ENCODE results near the gene TECPR1. TPM values are rescaled to one million over a fixed set of nuclear protein-coding genes. Genes with fewer than 3 reads are reported as not detected.

The TECPR1 gene
- polyA plus RNA-seq, 2 of the 4 experiments (the other 2 are of a cell fraction), result 2.5 to 11.1 TPM

DNA sequence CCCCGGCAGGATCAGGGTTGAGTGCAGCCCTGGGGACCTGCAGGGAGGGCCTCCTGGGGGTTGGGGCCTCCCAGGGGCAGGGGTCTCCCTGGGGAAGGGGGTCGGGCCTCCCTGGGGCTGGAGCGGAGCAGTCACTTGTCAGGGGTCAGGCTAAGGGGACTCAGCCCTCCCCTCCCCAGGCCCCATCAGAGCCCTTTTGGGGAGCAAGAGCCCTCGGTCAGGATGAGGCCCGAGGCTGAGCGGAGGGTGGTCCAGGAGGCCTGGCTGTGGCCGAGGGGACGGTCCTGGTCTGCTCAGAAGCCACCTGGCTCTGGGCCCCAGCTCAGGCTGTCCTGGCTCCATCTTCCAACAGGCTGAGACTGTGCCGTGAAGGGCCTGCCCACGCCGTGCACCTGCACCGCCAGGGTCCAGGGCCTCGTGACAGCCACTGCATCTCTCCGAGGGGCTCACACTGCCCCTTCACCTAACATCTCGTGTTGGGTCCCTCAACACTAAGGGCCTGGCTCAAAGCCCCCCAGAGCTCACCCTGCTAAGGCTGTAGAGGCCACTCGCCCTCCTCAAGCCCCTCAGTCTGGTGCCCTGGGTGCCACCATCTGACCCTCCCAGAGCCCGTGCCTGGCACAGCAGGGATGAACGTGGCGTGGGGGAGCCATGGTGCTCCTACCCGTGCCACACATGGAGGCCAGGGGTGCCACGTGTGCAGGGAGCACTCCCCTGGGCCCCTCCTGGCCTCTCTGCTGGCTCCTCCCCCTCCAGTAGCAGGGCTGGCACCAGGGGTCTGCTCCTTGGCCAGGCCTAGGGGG lies 27.9 kb downstream of the TECPR1 start:
- Histone ChIP-seq H3K27ac (no peak overlapping the region; a peak in 1 of 6 replicates), H3K4me1 (peaks cover 7% of the 10 kb centered on the region; the same call in 2 of the 3 replicates), H3K4me2 (no peak overlapping the region), H3K9me3 (no peaks in the 10 kb centered on the region), H3K4me3 (no peak overlapping the region)
- TF ChIP-seq ZNF302 (CRISPR knock-in tag; IDR thresholded peaks at IDR 0.05) (no peak), RNF2 (IDR thresholded peaks at IDR 0.05; ENCODE audit: borderline replicate concordance, low read depth) (no peak), SMC3 (IDR thresholded peaks at IDR 0.05) (no peak), GATA3 (IDR thresholded peaks at IDR 0.05; ENCODE audit: borderline replicate concordance) (no peak), EHF (CRISPR knock-in tag; IDR thresholded peaks at IDR 0.05) (no peak), JUNB (IDR thresholded peaks at IDR 0.05) (no peak), ZFP36 (IDR thresholded peaks at IDR 0.05; ENCODE audit: borderline replicate concordance, partially characterized antibody) (no peak), TFCP2L1 (CRISPR knock-in tag; IDR thresholded peaks at IDR 0.05) (no peak)
- TF ChIP-seq, protein P1, sequence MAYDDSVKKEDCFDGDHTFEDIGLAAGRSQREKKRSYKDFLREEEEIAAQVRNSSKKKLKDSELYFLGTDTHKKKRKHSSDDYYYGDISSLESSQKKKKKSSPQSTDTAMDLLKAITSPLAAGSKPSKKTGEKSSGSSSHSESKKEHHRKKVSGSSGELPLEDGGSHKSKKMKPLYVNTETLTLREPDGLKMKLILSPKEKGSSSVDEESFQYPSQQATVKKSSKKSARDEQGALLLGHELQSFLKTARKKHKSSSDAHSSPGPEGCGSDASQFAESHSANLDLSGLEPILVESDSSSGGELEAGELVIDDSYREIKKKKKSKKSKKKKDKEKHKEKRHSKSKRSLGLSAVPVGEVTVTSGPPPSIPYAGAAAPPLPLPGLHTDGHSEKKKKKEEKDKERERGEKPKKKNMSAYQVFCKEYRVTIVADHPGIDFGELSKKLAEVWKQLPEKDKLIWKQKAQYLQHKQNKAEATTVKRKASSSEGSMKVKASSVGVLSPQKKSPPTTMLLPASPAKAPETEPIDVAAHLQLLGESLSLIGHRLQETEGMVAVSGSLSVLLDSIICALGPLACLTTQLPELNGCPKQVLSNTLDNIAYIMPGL (CRISPR knock-in tag; IDR thresholded peaks at IDR 0.05; ENCODE audit: borderline replicate concordance), result no peak
- FAIRE-seq (no peak), ATAC-seq (peak; percentile 10 to 31; a peak in 3 of 6 replicates), DNase-seq (ENCODE audit: low read depth in 1 of 2, low spot score in 1 of 2) (no peak)
- WGBS (ENCODE audit: missing lambda C conversion rate), result 76% methylated on average over 10 of the region's 21 CpGs
- POLR2A ChIA-PET, result no interaction called here
- CTCF ChIA-PET, result no interaction called here

DNA sequence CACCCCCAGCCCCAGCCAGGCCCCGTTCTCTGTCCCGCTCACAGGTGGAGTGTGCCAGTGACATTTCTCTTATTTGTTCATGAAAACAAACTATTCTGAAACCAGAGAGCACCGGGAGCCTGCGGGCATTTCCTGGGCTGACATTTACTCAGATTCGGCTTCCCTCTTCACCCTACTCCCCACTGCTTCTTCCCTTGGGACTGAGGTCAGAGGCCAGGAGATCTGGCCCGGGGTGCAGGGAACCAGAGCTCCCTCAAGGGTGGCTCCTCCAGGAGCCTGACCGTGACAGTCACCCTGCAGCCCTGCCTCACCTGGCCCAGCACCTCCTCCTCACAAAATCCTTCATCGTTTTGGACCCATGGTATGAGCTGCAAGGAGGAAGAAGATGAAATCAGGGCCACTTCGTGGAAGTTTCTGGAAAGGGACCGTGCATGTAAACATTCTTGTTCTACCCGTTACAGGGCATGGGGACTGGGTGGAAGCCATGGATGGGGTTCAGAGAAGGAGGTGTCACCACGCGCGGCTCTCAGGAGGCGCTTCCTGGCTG lies 28.6 kb downstream of the TECPR1 start:
- H3K4me3 ChIP-seq, result no peak overlapping the region
- POLR2A ChIA-PET, result no interaction called here
- H3K4me2 ChIP-seq, result no peak overlapping the region; the same call in 2 of the 3 replicates
- CTCF ChIA-PET, result no interaction called here
- ATAC-seq, result peak in 1 of 2 experiments; percentile 15; a peak in 1 of 6 replicates
- TF ChIP-seq CEBPB (IDR thresholded peaks at IDR 0.05) (no peak), RCOR1 (IDR thresholded peaks at IDR 0.05; ENCODE audit: low read depth, low read length) (no peak), ZFP36 (IDR thresholded peaks at IDR 0.05; ENCODE audit: borderline replicate concordance, partially characterized antibody) (no peak)
- TF ChIP-seq, protein P2, sequence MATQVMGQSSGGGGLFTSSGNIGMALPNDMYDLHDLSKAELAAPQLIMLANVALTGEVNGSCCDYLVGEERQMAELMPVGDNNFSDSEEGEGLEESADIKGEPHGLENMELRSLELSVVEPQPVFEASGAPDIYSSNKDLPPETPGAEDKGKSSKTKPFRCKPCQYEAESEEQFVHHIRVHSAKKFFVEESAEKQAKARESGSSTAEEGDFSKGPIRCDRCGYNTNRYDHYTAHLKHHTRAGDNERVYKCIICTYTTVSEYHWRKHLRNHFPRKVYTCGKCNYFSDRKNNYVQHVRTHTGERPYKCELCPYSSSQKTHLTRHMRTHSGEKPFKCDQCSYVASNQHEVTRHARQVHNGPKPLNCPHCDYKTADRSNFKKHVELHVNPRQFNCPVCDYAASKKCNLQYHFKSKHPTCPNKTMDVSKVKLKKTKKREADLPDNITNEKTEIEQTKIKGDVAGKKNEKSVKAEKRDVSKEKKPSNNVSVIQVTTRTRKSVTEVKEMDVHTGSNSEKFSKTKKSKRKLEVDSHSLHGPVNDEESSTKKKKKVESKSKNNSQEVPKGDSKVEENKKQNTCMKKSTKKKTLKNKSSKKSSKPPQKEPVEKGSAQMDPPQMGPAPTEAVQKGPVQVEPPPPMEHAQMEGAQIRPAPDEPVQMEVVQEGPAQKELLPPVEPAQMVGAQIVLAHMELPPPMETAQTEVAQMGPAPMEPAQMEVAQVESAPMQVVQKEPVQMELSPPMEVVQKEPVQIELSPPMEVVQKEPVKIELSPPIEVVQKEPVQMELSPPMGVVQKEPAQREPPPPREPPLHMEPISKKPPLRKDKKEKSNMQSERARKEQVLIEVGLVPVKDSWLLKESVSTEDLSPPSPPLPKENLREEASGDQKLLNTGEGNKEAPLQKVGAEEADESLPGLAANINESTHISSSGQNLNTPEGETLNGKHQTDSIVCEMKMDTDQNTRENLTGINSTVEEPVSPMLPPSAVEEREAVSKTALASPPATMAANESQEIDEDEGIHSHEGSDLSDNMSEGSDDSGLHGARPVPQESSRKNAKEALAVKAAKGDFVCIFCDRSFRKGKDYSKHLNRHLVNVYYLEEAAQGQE (IDR thresholded peaks at IDR 0.05), result no peak
- DNase-seq (ENCODE audit: low read depth in 1 of 2, low spot score in 1 of 2), result no peak
- peaks cover 7% of the 10 kb centered on the region; the same call in 2 of the 3 replicates for H3K4me1 ChIP-seq
- WGBS (ENCODE audit: missing lambda C conversion rate), result 44% methylated on average over 12 of the region's 15 CpGs
- H3K27ac ChIP-seq, result peak overlapping the region in 1 of 2 experiments; percentile 37; a peak in 1 of 6 replicates
- no peak for FAIRE-seq
- H3K9me3 ChIP-seq, result no peaks in the 10 kb centered on the region

DNA sequence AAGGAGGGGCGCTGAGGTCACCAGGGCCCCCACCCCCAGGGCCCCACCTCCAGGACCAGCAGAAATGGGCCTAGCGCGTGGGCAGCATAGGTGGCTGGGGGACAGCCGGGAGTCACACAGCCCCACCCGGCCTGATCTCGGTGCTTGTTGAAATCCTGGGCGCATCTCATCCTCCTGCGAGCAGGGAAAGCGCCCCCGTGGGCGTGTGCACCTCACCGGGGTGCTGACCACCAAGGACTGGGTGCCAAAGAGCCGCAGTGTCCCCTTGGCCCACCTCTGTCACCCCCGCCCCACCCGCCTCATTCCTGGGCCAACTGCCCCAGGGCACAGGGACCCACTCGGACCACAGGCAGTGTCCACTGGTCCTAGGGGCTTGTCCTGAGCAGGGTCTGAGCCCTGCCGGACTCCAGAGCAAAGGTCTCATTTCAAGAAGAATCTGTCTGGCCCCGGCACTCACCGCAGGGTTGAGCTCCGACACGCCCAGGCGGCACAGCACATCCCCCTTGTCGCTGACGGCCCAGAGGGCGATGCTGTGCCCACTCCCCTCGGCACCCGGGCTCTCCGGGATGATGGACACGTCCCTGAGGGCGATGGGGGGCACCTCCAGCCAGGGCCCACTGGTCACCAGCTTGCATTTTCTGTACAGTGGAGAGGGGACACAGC lies 29.4 kb downstream of the TECPR1 start:
- no peak for DNase-seq (ENCODE audit: low read depth in 1 of 2, low spot score in 1 of 2)
- ChIA-PET POLR2A (no interaction called here), CTCF (interaction anchor here (1.2 kb wide), 1 partner anchor 10 kb away, joined by 3 read pairs; no protein-coding TSS in a partner anchor)
- ATAC-seq, result peak in 1 of 2 experiments; percentile 11; a peak in 1 of 6 replicates
- FAIRE-seq, result no peak
- H3K9me3 ChIP-seq, result no peaks in the 10 kb centered on the region
- H3K4me3 ChIP-seq, result no peak overlapping the region
- WGBS (ENCODE audit: missing lambda C conversion rate), result 88% methylated on average over 14 of the region's 30 CpGs
- 0 out of 6 replicates have a peak overlapping the region, but pooled peaks of 1 of the 2 experiments have one; percentile 37 for H3K27ac ChIP-seq
- TF ChIP-seq SREBF2 (IDR thresholded peaks at IDR 0.05) (no peak), CEBPB (IDR thresholded peaks at IDR 0.05) (no peak), HEYL (CRISPR knock-in tag; IDR thresholded peaks at IDR 0.05) (no peak), RNF2 (IDR thresholded peaks at IDR 0.05; ENCODE audit: borderline replicate concordance, low read depth) (no peak), ZFP36 (IDR thresholded peaks at IDR 0.05; ENCODE audit: borderline replicate concordance, partially characterized antibody) (no peak)
- peaks cover 7% of the 10 kb centered on the region; the same call in 2 of the 3 replicates for H3K4me1 ChIP-seq
- no peak overlapping the region for H3K4me2 ChIP-seq
